Uterus (tissue), 2 donors: ENCODE measurements around the gene TPM4.

Source experiments
- CTCF ChIP-seq, 4 experiments: fragments of 200-600 bp in 2 of 4; fragments of 450-650 bp in 2 of 4; sonication (generic) in 2 of 4; IDR thresholded peaks; one replicate each; pipeline ENCODE4 v1.5.1; 2016 to 2019; ENCODE audit warnings: antibody characterized with exemption in 4 of 4, mild to moderate bottlenecking in 2 of 4, moderate library complexity in 1 of 4
- POLR2A ChIP-seq, 2 donors: fragments of 450-650 bp; IDR thresholded peaks; one replicate each; pipeline ENCODE4 v1.6.1; 2016; ENCODE audit warnings: antibody characterized with exemption in 2 of 2, mild to moderate bottlenecking in 1 of 2, moderate library complexity in 1 of 2

GRCh38 chr19:16041991-16042386, 34.3 kb upstream of the TPM4 start:
- no peak for TF ChIP-seq CTCF (IDR thresholded peaks at IDR 0.05)
- TF ChIP-seq POLR2A (IDR thresholded peaks at IDR 0.05), result no peak
